Calu3 (cell line): ENCODE results near the gene NDUFB5. TPM values are rescaled to one million over a fixed set of nuclear protein-coding genes. Genes with fewer than 3 reads are reported as not detected.
A peak's percentile ranks its signal among the peaks of the same experiment; 100 is the strongest.

Experiments
- BruUV-seq: library from RNA; stranded (reverse); fragments of 400-500 nt; replicated peaks from 2 replicates; lab custom pipeline; 2021; lab: Mats Ljungman, UMichigan
- CTCF ChIA-PET: fragments of 300-600 bp; sonication (Branson Sonifier 250); formaldehyde crosslinking; loops from one replicate; lab custom pipeline; 2022; ENCODE audit warnings: antibody characterized with exemption; lab: Charles Lee
- DNase-seq: peaks from one replicate; pipeline ENCODE4 v3.0.0; 2022
- H3K27ac Mint-ChIP-seq: one replicate; pipeline ENCODE4 v1.8.0; 2022; ENCODE audit warnings: mixed read lengths; ENCODE audit not compliant: unreplicated experiment
- H3K27me3 Mint-ChIP-seq: one replicate; pipeline ENCODE4 v1.8.0; 2022; ENCODE audit warnings: mixed read lengths; ENCODE audit not compliant: unreplicated experiment
- H3K36me3 Mint-ChIP-seq: one replicate; pipeline ENCODE4 v1.8.0; 2022; ENCODE audit warnings: mild to moderate bottlenecking, moderate library complexity, mixed read lengths; ENCODE audit not compliant: insufficient read depth, unreplicated experiment
- H3K4me1 Mint-ChIP-seq: one replicate; pipeline ENCODE4 v1.8.0; 2022; ENCODE audit warnings: mild to moderate bottlenecking, low read depth, mixed read lengths; ENCODE audit not compliant: unreplicated experiment
- H3K4me3 Mint-ChIP-seq: one replicate; pipeline ENCODE4 v1.8.0; 2022; ENCODE audit warnings: mild to moderate bottlenecking, low read depth, moderate library complexity, mixed read lengths; ENCODE audit not compliant: unreplicated experiment
- H3K9me3 Mint-ChIP-seq: one replicate; pipeline ENCODE4 v1.8.0; 2022; ENCODE audit warnings: low read depth, mixed read lengths; ENCODE audit not compliant: unreplicated experiment
- intact Hi-C: fragments of 100-400 bp; cut with micrococcal nuclease; formaldehyde crosslinking; loops from one replicate; pipeline ENCODE4 v1.10.0; 2022; ENCODE audit not compliant: unreplicated experiment
- total RNA-seq: library from RNA; stranded (reverse); gene quantifications from 2 replicates; pipeline ENCODE4 v1.2.3, GENCODE V29; 2022
- TF ChIP-seq, protein P1 (sequence below): fragments of 200-600 bp; IDR thresholded peaks from one replicate; pipeline ENCODE4 v1.8.0; 2022; ENCODE audit warnings: antibody characterized with exemption; ENCODE audit not compliant: unreplicated experiment

NDUFB5 gene
- total RNA-seq, 1 experiment from 2014 or later = 146 TPM

DNA sequence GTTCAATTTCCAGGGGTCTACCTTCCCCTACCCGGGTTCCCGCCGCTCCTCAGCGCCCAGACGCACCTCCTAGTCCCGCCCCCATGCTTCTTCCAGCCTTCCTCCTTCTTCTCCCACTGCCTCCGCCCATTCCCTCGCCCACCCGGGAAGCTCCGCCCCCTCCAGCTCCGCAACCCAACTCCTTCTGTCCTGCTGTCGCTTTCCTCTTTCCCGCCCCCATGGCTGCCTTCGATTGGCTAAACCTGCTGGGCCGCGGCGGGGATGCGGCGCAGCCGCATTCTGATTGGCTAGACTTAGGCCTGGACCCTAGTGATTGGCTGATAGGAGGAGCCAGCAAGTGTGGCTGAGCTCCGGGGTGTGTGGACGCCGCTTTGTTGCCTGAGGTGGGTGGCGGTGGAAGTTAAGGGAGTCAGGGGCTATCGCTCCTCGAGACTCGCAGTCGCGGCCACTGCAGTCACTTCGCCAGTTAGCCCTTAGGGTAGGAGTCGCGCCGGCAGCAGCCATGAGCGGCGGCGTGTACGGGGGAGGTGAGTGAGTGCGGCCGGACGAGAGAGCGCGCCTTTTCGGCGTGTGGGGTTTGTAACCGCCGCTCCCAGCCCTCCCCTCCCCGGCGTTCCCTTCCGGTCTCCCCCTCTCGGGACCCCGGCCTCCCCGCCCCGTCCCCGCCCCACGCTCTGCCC lies 41.9 kb upstream of the NDUFB5 start, which contains the start of gene ACTL6A:
ACTL6A (plus strand) TSS at position 336 of the 680 bp plus-strand sequence; CDS start at position 503, 167 bp downstream.
- Mint-ChIP-seq H3K36me3 (peaks cover 27% of the 10 kb centered on the region), H3K9me3 (no peaks in the 10 kb centered on the region), H3K4me1 (peaks cover 23% of the 10 kb centered on the region), H3K27me3 (no peaks in the 10 kb centered on the region), H3K27ac (peak within 1 kb of the TSS; percentile 95), H3K4me3 (peak within 1 kb of the TSS; percentile 93)
- CTCF ChIA-PET = interaction anchor here (0.6 to 1.6 kb wide), 13 partner anchors 8 to 1310 kb away, joined by 3 to 10 read pairs (median 4); partner anchors contain the start of genes USP13 and ZNF639
- TF ChIP-seq, protein P1, sequence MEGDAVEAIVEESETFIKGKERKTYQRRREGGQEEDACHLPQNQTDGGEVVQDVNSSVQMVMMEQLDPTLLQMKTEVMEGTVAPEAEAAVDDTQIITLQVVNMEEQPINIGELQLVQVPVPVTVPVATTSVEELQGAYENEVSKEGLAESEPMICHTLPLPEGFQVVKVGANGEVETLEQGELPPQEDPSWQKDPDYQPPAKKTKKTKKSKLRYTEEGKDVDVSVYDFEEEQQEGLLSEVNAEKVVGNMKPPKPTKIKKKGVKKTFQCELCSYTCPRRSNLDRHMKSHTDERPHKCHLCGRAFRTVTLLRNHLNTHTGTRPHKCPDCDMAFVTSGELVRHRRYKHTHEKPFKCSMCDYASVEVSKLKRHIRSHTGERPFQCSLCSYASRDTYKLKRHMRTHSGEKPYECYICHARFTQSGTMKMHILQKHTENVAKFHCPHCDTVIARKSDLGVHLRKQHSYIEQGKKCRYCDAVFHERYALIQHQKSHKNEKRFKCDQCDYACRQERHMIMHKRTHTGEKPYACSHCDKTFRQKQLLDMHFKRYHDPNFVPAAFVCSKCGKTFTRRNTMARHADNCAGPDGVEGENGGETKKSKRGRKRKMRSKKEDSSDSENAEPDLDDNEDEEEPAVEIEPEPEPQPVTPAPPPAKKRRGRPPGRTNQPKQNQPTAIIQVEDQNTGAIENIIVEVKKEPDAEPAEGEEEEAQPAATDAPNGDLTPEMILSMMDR = no peak
- peak; percentile 100 for DNase-seq
- intact Hi-C loops = loop anchor here (5.0 kb wide), 1 partner anchor 215 kb away; the partner anchor contains the start of gene MFN1
- no TSS peak for BruUV-seq

DNA sequence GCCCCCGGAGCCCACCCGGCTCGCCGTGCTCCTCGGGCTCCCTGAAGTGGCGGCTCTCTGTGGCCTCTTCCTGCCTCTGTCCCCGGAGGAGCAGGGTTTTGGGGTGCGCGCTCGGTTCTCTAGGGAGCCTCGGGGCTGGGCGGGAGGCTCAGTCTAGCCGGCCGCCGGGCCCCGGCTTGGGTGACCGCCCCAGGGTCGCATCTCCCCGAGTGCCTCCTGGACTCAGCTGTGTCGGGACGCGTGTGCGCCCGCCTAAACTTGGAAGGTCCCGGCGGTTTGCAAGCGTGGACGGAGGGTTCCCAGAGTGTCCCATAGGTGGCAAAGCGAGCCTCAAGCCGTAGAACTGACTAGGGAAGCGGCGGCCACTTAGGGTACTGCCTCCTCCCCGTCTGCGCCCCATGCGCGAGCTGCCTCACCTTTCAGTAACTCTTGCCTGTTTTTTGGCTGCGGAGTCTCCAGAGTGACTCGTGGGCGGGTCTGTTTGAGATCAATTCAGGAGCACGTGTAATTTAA lies 41.3 kb upstream of the NDUFB5 start:
- Mint-ChIP-seq H3K9me3 (no peaks in the 10 kb centered on the region), H3K27me3 (no peaks in the 10 kb centered on the region), H3K4me1 (peaks cover 23% of the 10 kb centered on the region), H3K27ac (peak overlapping the region; percentile 95), H3K4me3 (peak overlapping the region; percentile 93), H3K36me3 (peaks cover 27% of the 10 kb centered on the region)
- BruUV-seq = no TSS peak
- CTCF ChIA-PET = interaction anchor here (0.6 to 1.6 kb wide), 10 partner anchors 9 to 240 kb away, joined by 3 to 10 read pairs (median 4); partner anchors contain the start of genes USP13 and ZNF639
- TF ChIP-seq, protein P1 = peak; percentile 83
- intact Hi-C loops = loop anchor here (5.0 kb wide), 1 partner anchor 216 kb away; the partner anchor contains the start of gene MFN1
- peak; percentile 92 for DNase-seq

DNA sequence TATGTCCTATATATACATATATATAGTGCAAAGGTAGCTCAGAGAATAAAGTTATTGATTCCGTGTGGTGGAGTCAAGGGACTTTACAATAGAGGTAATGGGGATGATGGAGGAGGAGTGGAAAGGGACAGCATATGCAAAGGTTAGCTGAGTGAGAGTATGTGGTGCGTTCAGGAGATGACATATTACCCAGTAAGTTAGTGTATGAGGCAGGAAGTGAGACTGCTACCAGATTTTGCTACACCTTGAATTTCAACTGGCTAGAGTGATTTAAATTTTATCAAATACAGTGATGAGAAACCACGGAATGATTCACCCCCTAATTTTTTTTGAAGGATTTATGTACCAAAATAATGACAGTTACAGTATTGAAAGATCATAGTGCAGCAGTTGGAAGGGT lies 39.1 kb upstream of the NDUFB5 start:
- Mint-ChIP-seq H3K36me3 (peaks cover 27% of the 10 kb centered on the region), H3K27me3 (no peaks in the 10 kb centered on the region), H3K9me3 (no peaks in the 10 kb centered on the region), H3K4me1 (peaks cover 23% of the 10 kb centered on the region), H3K4me3 (no peak overlapping the region), H3K27ac (peak overlapping the region; percentile 4)
- no TSS peak for BruUV-seq
- DNase-seq = no peak
- TF ChIP-seq, protein P1 = no peak
- intact Hi-C loops = no loop called here
- CTCF ChIA-PET = no interaction called here

DNA sequence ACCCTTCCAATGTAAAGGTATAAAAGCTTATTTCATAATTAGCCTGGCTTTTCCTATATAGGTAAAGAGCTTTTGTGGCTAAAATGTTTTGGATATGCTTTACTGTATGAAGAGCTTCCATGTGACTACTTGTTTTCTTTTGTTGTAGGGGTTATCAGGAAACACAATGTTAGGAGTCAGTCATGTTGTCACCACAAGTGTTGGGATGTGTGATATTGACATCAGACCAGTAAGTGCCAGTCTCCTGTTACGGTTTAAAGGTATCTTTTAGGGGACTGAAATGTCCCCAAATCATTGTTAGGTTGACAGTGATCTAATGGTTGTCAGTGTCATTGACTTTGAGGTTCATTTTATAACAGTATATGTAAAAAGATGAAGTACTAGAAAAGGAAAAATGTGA lies 23.6 kb upstream of the NDUFB5 start:
- CTCF ChIA-PET = interaction anchor here (0.6 kb wide), 1 partner anchor 1578 kb away, joined by 3 read pairs; no protein-coding TSS in a partner anchor
- Mint-ChIP-seq H3K4me1 (no peaks in the 10 kb centered on the region), H3K9me3 (no peaks in the 10 kb centered on the region), H3K27ac (no peak overlapping the region), H3K27me3 (no peaks in the 10 kb centered on the region), H3K36me3 (peaks cover 40% of the 10 kb centered on the region), H3K4me3 (no peak overlapping the region)
- intact Hi-C loops = no loop called here
- BruUV-seq = no TSS peak
- no peak for DNase-seq
- TF ChIP-seq, protein P1 = no peak
